ENCODE measurements around the gene TMX2.

DNA sequence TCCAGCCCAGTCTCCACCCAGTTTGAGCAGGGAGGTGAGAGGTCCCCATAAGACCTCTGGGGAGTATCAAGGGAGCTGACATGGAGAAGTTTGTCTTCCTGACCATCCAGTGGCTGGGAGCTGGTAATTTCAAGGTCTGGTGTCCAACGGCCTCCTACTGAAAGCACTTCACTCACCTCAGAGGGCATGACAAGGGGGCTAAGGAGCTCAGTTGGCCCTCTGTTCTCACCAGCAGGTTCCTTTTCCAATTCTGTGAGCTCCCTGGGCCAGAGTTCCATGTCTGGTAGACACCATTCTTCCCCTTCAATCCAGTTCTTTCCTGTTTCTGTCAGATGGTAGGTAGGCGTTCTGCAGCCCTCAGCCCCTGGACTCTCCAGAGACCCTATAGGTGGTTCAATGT is 32.0 kb downstream of the TMX2 start:
- 0 out of 2 replicates have a peak, but pooled peaks have one; percentile 12 for TF ChIP-seq POLR2AphosphoS5 (IDR thresholded peaks at IDR 0.05; ENCODE audit: borderline replicate concordance, low read depth, low read length)
- TF ChIP-seq EZH2 (IDR thresholded peaks at IDR 0.05): no peak
- TF ChIP-seq FOXP2 (optimal IDR thresholded peaks at IDR 0.05; ENCODE audit: control extremely low read depth, extremely low read length, insufficient read depth): no peak
